Cardiac fibroblast (primary cell): Measurements from ENCODE around the gene NKAIN2.
A peak's percentile ranks its signal among the peaks of the same experiment; 100 is the strongest.

ENCODE experiments used
- DNase-seq, 2 donors: peaks; one replicate each; pipeline versions ENCODE4 v3.0.0 to v3.0.0-alpha.2; 2010; ENCODE audit warnings: low read depth in 2 of 2
- H3K4me3 ChIP-seq, 2 donors: replicated peaks in 1 of 2; 1 replicate in 1 of 2; 2 replicates in 1 of 2; pipeline ENCODE4 v1.5.1; 2011; ENCODE audit warnings: low read depth in 2 of 2, low read length in 2 of 2, mild to moderate bottlenecking in 2 of 2, moderate library complexity in 1 of 2
- TF ChIP-seq, protein P1 (sequence below): IDR thresholded peaks from one replicate; pipeline ENCODE4 v1.5.1; 2011; ENCODE audit warnings: low read depth, mild to moderate bottlenecking, low read length, inconsistent platforms

The NKAIN2 gene

DNA sequence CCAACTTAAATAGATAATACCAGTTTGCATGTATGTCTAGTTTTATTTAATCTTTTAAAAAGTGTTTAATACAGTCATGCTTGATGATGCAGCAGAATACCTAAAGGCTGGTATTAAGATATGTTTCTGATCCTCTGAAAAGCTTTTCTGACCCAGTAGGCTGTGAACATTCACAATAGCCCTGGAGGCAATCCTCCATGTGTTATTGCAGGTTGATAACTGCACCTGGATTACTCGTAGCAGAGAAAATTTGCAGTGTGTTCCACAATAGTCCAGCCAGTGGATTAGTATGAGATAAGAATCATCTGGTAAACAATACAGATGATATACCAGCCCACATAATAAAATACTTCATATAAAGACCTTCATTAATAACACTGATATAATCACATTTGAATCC, 979.7 kb downstream of the NKAIN2 start:
- DNase-seq, result no peak
- no peak overlapping the region for H3K4me3 ChIP-seq
- TF ChIP-seq, protein P1, sequence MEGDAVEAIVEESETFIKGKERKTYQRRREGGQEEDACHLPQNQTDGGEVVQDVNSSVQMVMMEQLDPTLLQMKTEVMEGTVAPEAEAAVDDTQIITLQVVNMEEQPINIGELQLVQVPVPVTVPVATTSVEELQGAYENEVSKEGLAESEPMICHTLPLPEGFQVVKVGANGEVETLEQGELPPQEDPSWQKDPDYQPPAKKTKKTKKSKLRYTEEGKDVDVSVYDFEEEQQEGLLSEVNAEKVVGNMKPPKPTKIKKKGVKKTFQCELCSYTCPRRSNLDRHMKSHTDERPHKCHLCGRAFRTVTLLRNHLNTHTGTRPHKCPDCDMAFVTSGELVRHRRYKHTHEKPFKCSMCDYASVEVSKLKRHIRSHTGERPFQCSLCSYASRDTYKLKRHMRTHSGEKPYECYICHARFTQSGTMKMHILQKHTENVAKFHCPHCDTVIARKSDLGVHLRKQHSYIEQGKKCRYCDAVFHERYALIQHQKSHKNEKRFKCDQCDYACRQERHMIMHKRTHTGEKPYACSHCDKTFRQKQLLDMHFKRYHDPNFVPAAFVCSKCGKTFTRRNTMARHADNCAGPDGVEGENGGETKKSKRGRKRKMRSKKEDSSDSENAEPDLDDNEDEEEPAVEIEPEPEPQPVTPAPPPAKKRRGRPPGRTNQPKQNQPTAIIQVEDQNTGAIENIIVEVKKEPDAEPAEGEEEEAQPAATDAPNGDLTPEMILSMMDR, result no peak

DNA sequence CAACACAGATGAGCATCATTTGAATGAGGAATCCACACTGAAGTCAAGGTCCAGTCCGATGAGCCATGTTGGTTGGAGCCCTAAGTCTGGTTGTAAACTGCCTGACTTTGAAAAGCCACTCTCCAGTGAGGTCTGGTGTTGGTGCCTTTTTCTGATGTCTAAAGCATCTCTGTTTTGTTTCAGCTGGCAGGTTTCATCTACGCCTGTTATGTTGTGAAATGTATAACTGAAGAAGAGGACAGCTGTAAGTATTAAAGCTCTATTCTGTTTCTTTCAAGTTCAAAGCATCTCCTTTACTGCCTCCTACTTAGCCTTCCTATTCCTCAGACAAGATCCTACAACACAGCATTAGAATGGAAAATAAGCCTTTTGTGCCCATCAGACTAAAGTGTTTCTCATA, 987.5 kb downstream of the NKAIN2 start:
- TF ChIP-seq, protein P1, result no peak
- no peak overlapping the region for H3K4me3 ChIP-seq
- no peak for DNase-seq

DNA sequence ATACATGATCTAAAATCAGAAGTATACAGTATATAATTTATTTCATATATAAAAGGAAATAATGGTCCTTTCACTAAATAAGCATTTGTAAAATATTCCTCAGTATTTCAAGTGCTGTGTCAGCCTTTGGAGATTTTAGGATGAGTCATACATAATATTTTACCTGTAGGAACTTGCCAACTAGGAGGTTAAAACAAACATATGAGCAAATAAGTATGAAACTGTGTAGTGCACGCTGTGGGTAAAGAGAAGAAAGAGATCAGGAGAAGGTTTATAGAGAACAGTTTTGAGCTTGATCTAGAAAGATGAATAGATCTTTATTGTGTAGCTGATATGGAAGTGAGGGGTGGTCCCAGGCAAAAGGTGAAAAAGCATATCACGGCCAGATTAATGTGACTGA, 988.7 kb downstream of the NKAIN2 start:
- DNase-seq, result no peak
- H3K4me3 ChIP-seq, result no peak overlapping the region
- TF ChIP-seq, protein P1, result no peak

DNA sequence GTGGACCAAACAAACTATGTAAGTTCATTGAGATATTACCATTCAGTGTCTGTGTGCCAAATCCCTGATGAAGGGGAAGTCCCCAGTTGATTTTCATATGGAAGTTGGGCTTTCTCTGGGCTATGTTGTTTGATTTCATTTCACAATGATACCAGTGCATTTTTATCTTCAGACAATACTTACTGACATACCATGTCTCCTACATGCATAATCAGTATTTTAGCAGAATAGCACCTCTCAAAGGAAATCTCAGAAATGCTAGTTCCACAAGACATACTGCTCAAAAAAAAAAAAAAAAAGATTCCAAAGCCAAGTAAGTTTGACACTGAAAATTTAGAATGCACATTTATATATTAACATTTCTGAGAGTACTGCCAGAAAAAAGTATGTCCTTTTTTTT, 989.7 kb downstream of the NKAIN2 start:
- DNase-seq, result no peak
- TF ChIP-seq, protein P1, result no peak
- H3K4me3 ChIP-seq, result no peak overlapping the region

DNA sequence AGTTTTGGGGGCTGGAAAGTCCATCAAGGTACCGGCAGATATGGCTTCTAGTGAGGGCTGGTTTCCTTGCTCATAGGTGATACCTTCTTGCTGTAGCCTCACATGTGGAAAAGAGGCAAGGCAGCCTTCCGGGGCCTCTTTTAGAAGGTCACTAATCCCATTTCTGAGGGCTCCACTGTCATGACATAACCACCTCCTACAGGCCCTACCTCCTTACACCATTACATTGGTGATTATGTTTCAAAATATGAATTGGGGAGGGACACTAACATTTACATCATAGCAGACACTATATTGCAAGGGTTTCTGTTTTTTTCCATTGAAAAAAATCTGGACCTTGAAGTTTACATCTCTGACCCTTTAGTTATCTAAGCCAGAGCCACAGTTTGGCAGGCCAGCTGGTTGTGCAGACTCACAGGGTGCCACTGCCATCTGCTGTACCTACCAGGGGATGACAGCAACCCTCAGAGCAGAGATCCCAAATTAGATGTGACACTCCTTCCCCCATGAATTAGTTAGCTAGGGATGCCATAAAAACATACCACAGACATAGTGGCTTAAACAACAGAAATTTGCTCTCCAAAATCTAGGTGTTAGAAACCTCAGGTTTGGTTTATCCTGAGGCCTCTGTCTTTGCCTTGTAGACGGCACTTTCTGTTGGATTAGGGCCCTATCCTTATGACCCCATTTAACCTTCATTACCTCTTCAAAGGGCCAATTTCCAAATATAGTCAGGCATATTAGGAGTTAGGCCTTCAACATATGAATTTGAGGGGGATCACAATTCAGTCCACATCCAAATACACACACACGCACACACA, 992.2 kb downstream of the NKAIN2 start:
- DNase-seq, result peak; percentile 22 to 44
- TF ChIP-seq, protein P1, result peak; percentile 62
- no peak overlapping the region for H3K4me3 ChIP-seq

DNA sequence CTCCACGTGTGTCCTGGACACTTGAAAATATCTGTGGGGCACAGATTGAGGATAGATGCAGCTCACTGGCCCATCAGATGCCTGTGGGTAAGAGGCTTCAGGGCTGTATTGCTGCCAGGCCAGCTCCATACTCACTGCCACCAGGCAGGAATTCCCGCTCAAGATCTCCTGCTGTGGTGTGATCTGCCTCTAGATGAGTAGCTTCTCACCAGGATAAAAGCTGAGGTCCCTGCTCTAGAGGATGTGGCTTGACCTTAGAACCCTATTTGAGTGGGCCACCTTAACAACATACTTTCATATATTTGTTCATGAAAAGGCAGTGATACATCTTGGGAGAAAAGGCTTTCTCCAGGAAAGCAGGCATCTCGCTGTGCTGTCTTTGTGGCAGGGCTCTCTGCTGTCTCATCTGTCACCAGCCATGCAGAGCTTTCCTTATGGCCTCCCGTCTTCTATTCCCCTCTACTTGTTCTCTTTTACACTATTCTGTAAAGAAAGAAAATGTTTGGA, 992.9 kb downstream of the NKAIN2 start:
- H3K4me3 ChIP-seq, result no peak overlapping the region
- TF ChIP-seq, protein P1, result no peak
- no peak for DNase-seq

DNA sequence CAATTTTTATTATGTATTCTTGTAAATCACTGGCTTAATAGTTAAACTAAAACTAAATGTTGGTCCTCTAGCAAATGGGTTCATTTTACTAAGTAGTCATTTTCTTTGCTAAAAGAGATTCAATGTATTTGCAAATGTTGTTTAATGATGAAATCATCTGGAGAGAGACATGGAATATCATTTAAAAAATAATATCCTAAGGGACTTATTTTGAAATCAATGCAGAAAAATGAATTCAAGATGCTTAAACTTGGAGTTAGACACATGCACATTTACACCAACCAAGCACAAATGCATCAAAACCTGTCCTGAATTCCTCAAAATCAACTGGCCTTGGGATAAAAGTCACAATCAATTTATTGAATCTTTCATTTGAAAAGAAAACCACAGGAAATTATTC, 993.6 kb downstream of the NKAIN2 start:
- no peak for DNase-seq
- TF ChIP-seq, protein P1, result no peak
- no peak overlapping the region for H3K4me3 ChIP-seq
